Lung (tissue), 12 donors: ENCODE data around the gene MAP6D1. TPM values are rescaled to one million over a fixed set of nuclear protein-coding genes. Genes with fewer than 3 reads are reported as not detected.

Source experiments
- ATAC-seq: fragments of 200-7000 bp; cut with Tn5 transposase; one replicate; pipeline ENCODE4 v1.9.1; 2020; ENCODE audit warnings: moderate number of reproducible peaks; ENCODE audit not compliant: insufficient read depth, low FRiP score
- DNase-seq, 3 donors: peaks; one replicate each; pipeline ENCODE4 v3.0.0-alpha.2; 2013 to 2017
- H3K27ac ChIP-seq, 2 donors: one replicate each; pipeline ENCODE4 v1.5.1; 2013; ENCODE audit warnings: mild to moderate bottlenecking in 2 of 2, moderate library complexity in 2 of 2, control low read depth in 1 of 2, inconsistent platforms in 1 of 2, low read depth in 1 of 2, low read length in 1 of 2
- H3K27me3 ChIP-seq, 3 donors: one replicate each; pipeline ENCODE4 v1.5.1; 2013; ENCODE audit warnings: low read length in 2 of 3; ENCODE audit not compliant: control insufficient read depth in 3 of 3, insufficient read depth in 3 of 3
- H3K36me3 ChIP-seq, 4 donors: one replicate each; pipeline ENCODE4 v1.5.1; 2013; ENCODE audit warnings: low read length in 4 of 4, mild to moderate bottlenecking in 1 of 4, moderate library complexity in 1 of 4; ENCODE audit not compliant: control insufficient read depth in 4 of 4, insufficient read depth in 4 of 4
- H3K4me1 ChIP-seq, 5 donors: one replicate each; pipeline ENCODE4 v1.5.1; 2013; ENCODE audit warnings: low read length in 5 of 5, mild to moderate bottlenecking in 2 of 5, moderate library complexity in 1 of 5; ENCODE audit not compliant: control insufficient read depth in 5 of 5, insufficient read depth in 5 of 5
- H3K4me3 ChIP-seq: one replicate; pipeline ENCODE4 v1.5.1; 2013; ENCODE audit warnings: mild to moderate bottlenecking, control low read depth, moderate library complexity
- H3K9ac ChIP-seq, 2 donors: one replicate each; pipeline ENCODE4 v1.5.1; 2013; ENCODE audit warnings: low read length in 2 of 2, control low read depth in 1 of 2; ENCODE audit not compliant: insufficient read depth in 1 of 2
- H3K9me3 ChIP-seq, 4 donors: one replicate each; pipeline ENCODE4 v1.5.1; 2013; ENCODE audit warnings: low read length in 3 of 4, mild to moderate bottlenecking in 1 of 4, moderate library complexity in 1 of 4; ENCODE audit not compliant: control insufficient read depth in 4 of 4, insufficient read depth in 3 of 4
- WGBS, 2 donors: extraction: QIAGEN DNeasy Blood & Tissue Kit; methylation state at CpG; one replicate each; pipeline ENCODE4 v1.1.7; 2013; 5-methylcytosine and 5-hydroxymethylcytosine counted together
- polyA plus RNA-seq, 2 donors: library from polyadenylated mRNA; stranded (reverse); fragments of 200-250 nt; gene quantifications; one replicate each; pipeline ENCODE4 v1.2.1, GENCODE V29; 2013
- total RNA-seq, 2 donors: library from RNA; depleted of rRNA in 1 of 2; stranded (reverse); fragments of >200 nt in 1 of 2; gene quantifications; one replicate each; pipeline ENCODE4 v1.2.1, GENCODE V29; 2014 to 2021
- TF ChIP-seq, protein P1 (sequence below): IDR thresholded peaks from 2 replicates; pipeline ENCODE4 v1.5.1; 2012; ENCODE audit warnings: mild to moderate bottlenecking; ENCODE audit errors: control extremely low read depth, extremely low read depth
- donor health status: control.
- donor health status: control.
- donor health status: Bipolar disorder and iron deficiency.
- donor health status: healthy.
- donor health status: DM: yes; HTN: yes; CAD: no.

The MAP6D1 gene
- total and polyA plus RNA-seq, 4 donors = 0.64 to 1.9 (median 1.3) TPM

DNA sequence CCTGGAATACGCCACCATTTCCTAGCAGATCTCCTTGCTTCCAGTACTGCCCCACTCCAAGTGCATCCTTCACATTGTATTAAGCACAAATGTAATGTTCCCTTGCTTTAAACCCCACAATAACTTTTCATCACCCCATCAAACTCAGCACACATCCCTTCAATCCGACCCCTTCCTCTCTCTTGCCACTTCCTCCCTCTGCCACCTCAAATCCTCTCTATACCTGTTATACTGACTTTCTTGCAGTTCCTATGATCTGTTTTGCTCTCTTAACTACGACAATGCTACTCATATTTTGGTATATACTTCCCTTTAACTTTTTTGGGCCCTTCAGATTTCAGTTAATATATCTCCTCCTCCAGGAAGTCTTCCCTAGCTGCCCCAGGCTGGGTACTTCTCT lies 45.2 kb upstream of the MAP6D1 start:
- H3K27ac ChIP-seq = no peak overlapping the region
- H3K27me3 ChIP-seq = no peaks in the 10 kb centered on the region
- DNase-seq (no peak), ATAC-seq (no peak)
- TF ChIP-seq, protein P1, sequence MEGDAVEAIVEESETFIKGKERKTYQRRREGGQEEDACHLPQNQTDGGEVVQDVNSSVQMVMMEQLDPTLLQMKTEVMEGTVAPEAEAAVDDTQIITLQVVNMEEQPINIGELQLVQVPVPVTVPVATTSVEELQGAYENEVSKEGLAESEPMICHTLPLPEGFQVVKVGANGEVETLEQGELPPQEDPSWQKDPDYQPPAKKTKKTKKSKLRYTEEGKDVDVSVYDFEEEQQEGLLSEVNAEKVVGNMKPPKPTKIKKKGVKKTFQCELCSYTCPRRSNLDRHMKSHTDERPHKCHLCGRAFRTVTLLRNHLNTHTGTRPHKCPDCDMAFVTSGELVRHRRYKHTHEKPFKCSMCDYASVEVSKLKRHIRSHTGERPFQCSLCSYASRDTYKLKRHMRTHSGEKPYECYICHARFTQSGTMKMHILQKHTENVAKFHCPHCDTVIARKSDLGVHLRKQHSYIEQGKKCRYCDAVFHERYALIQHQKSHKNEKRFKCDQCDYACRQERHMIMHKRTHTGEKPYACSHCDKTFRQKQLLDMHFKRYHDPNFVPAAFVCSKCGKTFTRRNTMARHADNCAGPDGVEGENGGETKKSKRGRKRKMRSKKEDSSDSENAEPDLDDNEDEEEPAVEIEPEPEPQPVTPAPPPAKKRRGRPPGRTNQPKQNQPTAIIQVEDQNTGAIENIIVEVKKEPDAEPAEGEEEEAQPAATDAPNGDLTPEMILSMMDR = no peak
- no peak overlapping the region for H3K9ac ChIP-seq
- H3K9me3 ChIP-seq = no peaks in the 10 kb centered on the region
- peaks cover 1 to 9% (median 4%) of the 10 kb centered on the region in 4 donors for H3K36me3 ChIP-seq
- H3K4me1 ChIP-seq = peaks cover 0 to 2% (median 0%) of the 10 kb centered on the region in 5 donors
- H3K4me3 ChIP-seq = no peak overlapping the region
- 55 to 80% methylated on average over 3 of the region's 3 CpGs for WGBS, 2 donors

DNA sequence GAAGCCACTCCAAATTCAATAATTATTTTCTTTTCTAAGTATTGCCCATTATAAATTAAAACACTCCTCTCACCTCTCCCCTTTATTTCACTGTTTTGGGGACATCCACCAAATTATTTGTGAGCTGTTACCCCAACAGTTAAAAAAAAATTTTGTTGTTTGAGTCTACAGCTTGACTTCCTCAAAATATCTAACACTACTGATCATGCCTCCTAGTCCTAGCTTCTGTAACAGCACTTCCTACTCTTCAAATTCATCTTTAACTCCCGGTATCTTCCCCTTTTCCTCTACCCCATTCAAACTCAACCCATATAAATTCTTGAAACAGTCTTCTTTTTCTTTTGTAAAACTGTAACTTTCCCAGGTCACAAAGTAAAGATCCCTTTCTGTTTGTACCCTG lies 43.4 kb upstream of the MAP6D1 start:
- no peak overlapping the region for H3K9ac ChIP-seq
- H3K4me3 ChIP-seq = no peak overlapping the region
- peaks cover 0 to 2% (median 0%) of the 10 kb centered on the region in 5 donors for H3K4me1 ChIP-seq
- no peaks in the 10 kb centered on the region for H3K27me3 ChIP-seq
- DNase-seq (no peak), ATAC-seq (no peak)
- TF ChIP-seq, protein P1 = no peak
- H3K27ac ChIP-seq = no peak overlapping the region
- peaks cover 3 to 20% (median 12%) of the 10 kb centered on the region in 4 donors for H3K36me3 ChIP-seq
- no peaks in the 10 kb centered on the region for H3K9me3 ChIP-seq
- WGBS, 2 donors = 42 to 76% methylated on average over 1 of the region's 1 CpG

DNA sequence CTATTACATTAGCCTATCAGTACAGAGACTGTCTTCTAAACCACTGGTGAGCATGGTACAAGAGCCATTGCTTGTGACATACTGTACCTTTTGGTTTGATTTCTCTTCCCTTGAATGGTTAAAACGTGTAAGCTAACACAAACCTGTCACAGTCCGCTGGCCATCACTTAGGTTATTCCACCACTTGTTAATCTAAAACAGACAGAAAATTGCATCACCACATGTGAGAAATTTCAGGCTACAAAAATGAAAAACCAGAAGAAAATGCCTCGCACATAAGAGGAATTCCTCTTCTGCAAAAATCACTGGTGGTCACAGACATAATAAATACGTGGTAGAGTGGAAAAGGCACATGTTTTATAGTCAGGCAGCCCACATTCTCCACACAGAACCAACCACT lies 37.2 kb upstream of the MAP6D1 start:
- Histone ChIP-seq H3K4me3 (no peak overlapping the region), H3K27ac (no peak overlapping the region), H3K4me1 (peaks cover 0 to 7% (median 0%) of the 10 kb centered on the region in 5 donors), H3K36me3 (peaks cover 18 to 43% (median 30%) of the 10 kb centered on the region in 4 donors), H3K27me3 (no peaks in the 10 kb centered on the region), H3K9ac (no peak overlapping the region), H3K9me3 (no peaks in the 10 kb centered on the region)
- WGBS, 2 donors = 87 to 93% methylated on average over 4 of the region's 4 CpGs
- no peak for DNase-seq
- ATAC-seq = no peak
- TF ChIP-seq, protein P1 = no peak

DNA sequence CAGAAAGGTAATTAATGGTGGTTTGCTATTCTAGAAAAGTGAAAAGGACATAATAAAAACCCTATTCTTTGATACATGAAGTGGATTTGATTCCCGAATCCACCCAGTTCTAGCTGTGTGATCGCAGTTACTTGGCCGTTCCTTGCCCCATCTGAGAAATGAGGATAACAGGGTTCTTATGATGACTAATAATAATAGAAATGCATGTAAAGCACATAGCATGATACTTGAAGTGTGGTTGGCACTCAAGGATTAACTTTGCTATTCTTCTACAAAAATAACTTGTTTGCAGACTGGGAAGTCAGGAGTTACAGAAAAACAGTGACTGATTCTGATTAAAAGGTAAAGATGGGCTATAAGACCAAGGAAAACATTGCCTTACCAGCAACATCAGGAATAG lies 32.5 kb upstream of the MAP6D1 start:
- ATAC-seq (no peak), DNase-seq (no peak)
- peaks cover 0 to 7% (median 0%) of the 10 kb centered on the region in 5 donors for H3K4me1 ChIP-seq
- no peaks in the 10 kb centered on the region for H3K27me3 ChIP-seq
- TF ChIP-seq, protein P1 = no peak
- H3K27ac ChIP-seq = no peak overlapping the region
- H3K36me3 ChIP-seq = peaks cover 11 to 37% (median 23%) of the 10 kb centered on the region in 4 donors
- H3K9ac ChIP-seq = no peak overlapping the region
- 87 to 91% methylated on average over 3 of the region's 3 CpGs for WGBS, 2 donors
- no peaks in the 10 kb centered on the region for H3K9me3 ChIP-seq
- no peak overlapping the region for H3K4me3 ChIP-seq
